ENCODE data around the gene P2RX2. TPM values are rescaled to one million over a fixed set of nuclear protein-coding genes. Genes with fewer than 3 reads are reported as not detected.

Gene P2RX2
- total RNA-seq, 2 donors from 2014 or later, result 1.0 TPM; not detected in 1

DNA sequence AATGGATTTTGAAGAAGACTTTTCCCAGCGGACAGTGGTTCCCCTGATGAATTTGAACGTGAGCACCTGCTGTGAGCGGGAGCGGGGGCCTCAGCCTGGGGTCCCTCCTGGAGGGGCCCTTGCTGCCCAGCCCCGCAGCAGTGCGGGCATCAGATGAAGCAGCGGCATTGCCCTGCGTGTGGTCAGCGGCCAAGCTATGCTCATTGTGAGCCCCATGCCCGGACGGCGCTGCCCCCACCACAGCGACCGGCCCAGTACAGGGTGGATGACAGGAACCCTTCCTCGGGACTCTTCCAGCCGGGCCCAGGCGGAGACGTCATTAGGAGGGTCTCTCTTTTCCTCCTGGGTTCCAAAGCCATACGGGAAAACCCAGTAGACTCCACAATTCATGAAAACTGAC lies 11.6 kb upstream of the P2RX2 start:
- intact Hi-C loops (cut with DNase I), result no loop called here
- Histone ChIP-seq H3K4me1 (peaks cover 10% of the 10 kb centered on the region), H3K9me3 (peaks cover 0 to 9% (median 0%) of the 10 kb centered on the region in 3 donors), H3K27me3 (peaks cover 0 to 48% of the 10 kb centered on the region in 2 donors), H3K36me3 (replicated peaks in 1 of 2; ENCODE audit: insufficient read depth in 1 of 2, low read depth in 2 of 2) (no peaks in the 10 kb centered on the region), H3K27ac (no peak overlapping the region), H3K4me3 (no peak overlapping the region)
- ATAC-seq (no peak), DNase-seq (no peak)
- WGBS, 2 donors, result 55 to 78% methylated on average over 11 to 19 of the region's 19 CpGs
- TF ChIP-seq, protein P1, sequence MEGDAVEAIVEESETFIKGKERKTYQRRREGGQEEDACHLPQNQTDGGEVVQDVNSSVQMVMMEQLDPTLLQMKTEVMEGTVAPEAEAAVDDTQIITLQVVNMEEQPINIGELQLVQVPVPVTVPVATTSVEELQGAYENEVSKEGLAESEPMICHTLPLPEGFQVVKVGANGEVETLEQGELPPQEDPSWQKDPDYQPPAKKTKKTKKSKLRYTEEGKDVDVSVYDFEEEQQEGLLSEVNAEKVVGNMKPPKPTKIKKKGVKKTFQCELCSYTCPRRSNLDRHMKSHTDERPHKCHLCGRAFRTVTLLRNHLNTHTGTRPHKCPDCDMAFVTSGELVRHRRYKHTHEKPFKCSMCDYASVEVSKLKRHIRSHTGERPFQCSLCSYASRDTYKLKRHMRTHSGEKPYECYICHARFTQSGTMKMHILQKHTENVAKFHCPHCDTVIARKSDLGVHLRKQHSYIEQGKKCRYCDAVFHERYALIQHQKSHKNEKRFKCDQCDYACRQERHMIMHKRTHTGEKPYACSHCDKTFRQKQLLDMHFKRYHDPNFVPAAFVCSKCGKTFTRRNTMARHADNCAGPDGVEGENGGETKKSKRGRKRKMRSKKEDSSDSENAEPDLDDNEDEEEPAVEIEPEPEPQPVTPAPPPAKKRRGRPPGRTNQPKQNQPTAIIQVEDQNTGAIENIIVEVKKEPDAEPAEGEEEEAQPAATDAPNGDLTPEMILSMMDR (IDR thresholded peaks at IDR 0.05), result no peak
- TF ChIP-seq POLR2A (IDR thresholded peaks at IDR 0.05), result no peak

DNA sequence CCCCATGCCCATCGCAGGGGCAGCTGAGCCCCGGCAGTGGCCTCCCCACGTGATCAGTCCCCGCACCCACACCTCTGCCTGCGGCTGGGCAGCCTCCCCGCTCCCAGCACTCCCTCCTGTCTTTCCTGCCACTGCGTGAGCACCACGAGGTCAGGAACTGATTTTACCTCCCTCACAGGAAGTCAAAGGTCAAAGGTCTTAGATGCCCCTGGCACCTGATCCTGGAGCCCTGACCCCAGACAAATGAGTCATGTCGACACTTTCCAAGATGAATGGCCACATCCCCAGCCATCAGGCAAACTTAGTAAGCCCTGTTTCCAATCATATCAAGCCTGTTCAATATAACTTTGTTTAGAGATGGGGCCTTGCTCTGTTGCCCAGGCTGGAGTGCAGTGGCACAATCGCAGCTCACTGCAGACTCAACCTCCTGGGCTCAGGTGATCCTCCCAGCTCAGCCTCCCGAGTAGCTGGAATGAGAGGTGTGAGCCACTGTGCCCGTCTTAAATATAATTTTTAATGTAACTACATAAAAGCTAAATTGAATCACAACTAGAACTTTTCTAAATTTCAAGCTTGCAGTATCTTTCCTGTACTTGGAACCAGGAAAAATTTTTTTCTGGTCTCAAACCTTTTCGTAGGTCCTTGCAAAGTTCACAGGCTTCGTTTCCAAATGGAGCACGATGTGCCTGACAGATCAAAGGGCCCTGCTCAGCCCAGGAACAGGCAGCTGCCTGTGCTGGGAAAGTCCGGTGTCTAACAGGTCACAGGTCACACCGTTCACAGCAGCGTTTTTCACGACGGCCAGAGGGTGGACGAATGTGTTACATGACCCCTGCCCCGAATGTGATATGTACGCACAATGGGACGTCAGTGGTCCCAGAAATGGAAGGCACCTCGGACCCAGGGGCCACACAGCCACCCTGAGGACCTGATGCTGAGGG lies 10.1 kb upstream of the P2RX2 start:
- WGBS, 2 donors, result 38 to 39% methylated on average over 20 to 25 of the region's 25 CpGs
- Histone ChIP-seq H3K27me3 (peaks cover 0 to 45% of the 10 kb centered on the region in 2 donors), H3K27ac (no peak overlapping the region), H3K4me3 (no peak overlapping the region), H3K4me1 (no peaks in the 10 kb centered on the region), H3K9me3 (peaks cover 0 to 10% (median 0%) of the 10 kb centered on the region in 3 donors), H3K36me3 (replicated peaks in 1 of 2; ENCODE audit: insufficient read depth in 1 of 2, low read depth in 2 of 2) (no peaks in the 10 kb centered on the region)
- ATAC-seq (no peak), DNase-seq (no peak)
- TF ChIP-seq, protein P1 (IDR thresholded peaks at IDR 0.05), result no peak
- TF ChIP-seq POLR2A (IDR thresholded peaks at IDR 0.05), result no peak
- intact Hi-C loops (cut with DNase I), result no loop called here

DNA sequence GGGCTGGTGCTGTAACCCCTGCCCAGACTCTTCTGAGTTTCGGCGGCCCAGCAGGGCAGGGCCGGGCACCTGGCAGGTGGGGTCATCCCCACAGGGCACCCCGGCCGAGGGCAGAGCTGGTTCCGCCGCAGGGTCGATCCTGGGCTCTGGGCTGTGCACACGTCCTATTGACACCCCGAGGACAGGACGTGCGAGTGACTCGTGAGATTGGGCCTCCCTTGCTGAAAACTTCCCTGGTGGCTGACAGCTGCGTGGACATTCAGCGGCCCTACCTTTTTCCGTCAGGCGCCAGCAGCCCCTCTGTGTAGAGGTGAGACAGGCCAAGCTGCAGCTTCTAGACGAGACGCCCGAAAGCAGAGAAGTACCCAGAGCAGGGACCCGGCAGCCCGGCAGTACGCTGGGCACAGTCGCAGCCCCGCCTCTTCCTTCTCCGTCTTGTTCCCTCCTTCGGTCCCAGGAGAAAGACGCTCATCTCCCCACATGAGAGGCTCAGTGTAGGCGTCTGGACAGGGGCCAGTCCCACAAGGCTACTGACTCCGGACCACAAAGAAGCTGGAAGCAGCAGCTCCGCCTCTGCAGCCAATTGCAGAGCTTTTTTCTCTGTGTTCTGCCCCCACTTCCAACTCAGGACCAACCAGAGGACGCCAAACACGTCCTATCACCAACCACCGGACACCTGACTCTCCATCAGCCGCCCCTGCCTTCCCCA lies 8.4 kb upstream of the P2RX2 start, which contains the start of gene LRCOL1:
TSS of gene LRCOL1 (minus strand) at position 532 of the 709 bp plus-strand sequence. CDS start 4,331 bp downstream, outside the sequence.
- peak; percentile 24 for ATAC-seq
- Histone ChIP-seq H3K36me3 (replicated peaks in 1 of 2; ENCODE audit: insufficient read depth in 1 of 2, low read depth in 2 of 2) (no peaks in the 10 kb centered on the region), H3K27ac (no peak within 1 kb of the TSS), H3K27me3 (peaks cover 0 to 31% of the 10 kb centered on the region in 2 donors), H3K9me3 (peaks cover 0 to 10% (median 0%) of the 10 kb centered on the region in 3 donors), H3K4me1 (no peaks in the 10 kb centered on the region), H3K4me3 (no peak within 1 kb of the TSS)
- WGBS, 2 donors, result 15 to 19% methylated on average over 7 to 35 of the region's 35 CpGs
- no peak for TF ChIP-seq POLR2A (IDR thresholded peaks at IDR 0.05)
- intact Hi-C loops (cut with DNase I), result loop anchor here (5.0 to 10.0 kb wide), 2 partner anchors 193 to 455 kb away; no protein-coding TSS in a partner anchor
- DNase-seq, result peak; percentile 31 to 64 (median 38)

DNA sequence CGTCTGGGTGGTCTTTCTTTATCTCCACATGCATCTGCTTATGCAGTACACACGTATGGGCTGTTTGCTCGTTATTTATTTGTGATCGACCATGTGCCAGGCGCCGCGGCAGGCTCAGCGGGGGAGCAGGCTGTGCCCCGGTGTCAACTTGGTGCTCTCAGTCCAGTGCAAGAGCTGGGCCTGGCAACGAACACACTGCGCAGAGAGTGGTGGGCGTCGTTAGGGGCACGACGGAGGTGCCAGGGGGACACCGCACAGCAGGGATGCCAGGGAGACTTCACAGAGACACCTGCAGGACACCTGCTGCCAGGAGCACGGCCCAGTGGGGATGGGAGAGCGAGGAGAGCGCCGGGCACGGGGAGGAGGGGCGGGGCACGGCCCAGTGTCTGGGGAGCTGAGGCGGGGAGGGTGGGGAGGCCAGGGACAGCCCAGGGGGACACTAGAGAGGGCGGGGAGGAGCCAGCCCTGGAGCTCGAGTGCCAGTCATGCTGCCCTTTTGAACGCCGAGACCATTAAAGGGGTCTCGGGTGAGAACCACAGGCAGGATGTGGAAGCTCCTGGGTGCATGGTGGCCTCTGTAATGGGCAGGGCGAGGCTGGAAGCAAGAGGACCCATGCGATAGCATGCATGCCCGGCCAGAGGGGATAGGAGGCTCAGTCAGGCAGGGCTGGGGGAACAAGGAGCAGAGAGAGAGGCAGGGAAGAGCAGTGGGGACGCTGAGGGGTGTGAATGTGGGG lies 7.5 kb upstream of the P2RX2 start:
- DNase-seq (no peak), ATAC-seq (no peak)
- Histone ChIP-seq H3K27ac (no peak overlapping the region), H3K27me3 (peaks cover 0 to 28% of the 10 kb centered on the region in 2 donors), H3K4me3 (no peak overlapping the region), H3K36me3 (replicated peaks in 1 of 2; ENCODE audit: insufficient read depth in 1 of 2, low read depth in 2 of 2) (no peaks in the 10 kb centered on the region), H3K9me3 (peaks cover 0 to 10% (median 0%) of the 10 kb centered on the region in 3 donors), H3K4me1 (no peaks in the 10 kb centered on the region)
- no peak for TF ChIP-seq POLR2A (IDR thresholded peaks at IDR 0.05)
- TF ChIP-seq, protein P1 (IDR thresholded peaks at IDR 0.05), result no peak
- WGBS, 2 donors, result 62 to 71% methylated on average over 33 of the region's 33 CpGs
- intact Hi-C loops (cut with DNase I), result loop anchor here (5.0 to 10.0 kb wide), 2 partner anchors 194 to 456 kb away; no protein-coding TSS in a partner anchor

All from body of pancreas (tissue), 4 donors.